Measurements from ENCODE around the gene P2RX7.

DNA sequence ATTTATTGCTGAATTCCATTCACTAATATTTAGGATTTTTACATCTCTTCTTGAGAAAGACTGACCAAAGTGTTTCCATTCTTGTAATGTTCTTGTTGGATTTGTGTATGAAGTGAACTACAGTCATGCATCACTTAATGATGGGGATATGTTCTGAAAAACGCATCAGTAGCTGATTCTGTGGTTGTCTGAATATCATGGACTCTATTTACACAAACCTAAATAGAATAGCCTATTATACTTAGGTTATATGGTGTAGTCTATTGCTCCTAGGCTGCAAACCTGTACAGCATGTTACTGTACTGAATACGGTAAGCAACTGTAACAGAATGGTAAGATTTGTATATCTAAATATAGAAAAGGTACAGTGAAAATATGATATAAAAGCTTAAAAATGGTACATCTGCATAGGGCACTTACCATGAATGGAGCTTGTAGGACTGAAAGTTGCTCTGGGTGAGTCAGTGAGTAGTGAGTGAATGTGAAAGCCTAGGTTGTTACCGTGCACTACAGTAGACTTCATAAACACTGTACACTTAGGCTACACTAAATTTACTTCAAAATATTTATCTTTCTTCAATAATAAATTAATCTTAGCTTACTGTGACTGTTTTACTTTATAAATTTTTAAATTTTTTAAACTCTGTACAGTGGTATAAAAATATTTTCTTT lies 49.7 kb downstream of the P2RX7 start:
- no peak for TF ChIP-seq CTCF (IDR thresholded peaks at IDR 0.05)
- TF ChIP-seq POLR2A (IDR thresholded peaks at IDR 0.05): no peak
